ENCODE results near the gene TEX2.

- TF ChIP-seq CTCF (optimal IDR thresholded peaks at IDR 0.05 in 1 of 3, IDR thresholded peaks at IDR 0.05 in 1 of 3, conservative IDR thresholded peaks at IDR 0.05 in 1 of 3; ENCODE audit: extremely low read depth in 1 of 3, insufficient read depth in 2 of 3, low read length in 3 of 3) (no peak), EZH2 (IDR thresholded peaks at IDR 0.05; ENCODE audit: low read length) (no peak)
Measured at GRCh38 chr17:64103391-64104364, 159.4 kb downstream of the TEX2 start.

Data from keratinocyte (primary cell).